GM12892 (cell line): Measurements from ENCODE around the gene ASB2.
A peak's percentile ranks its signal among the peaks of the same experiment; 100 is the strongest.

Experiments used
- DNase-seq: peaks from one replicate; pipeline ENCODE4 v3.0.0; 2011; ENCODE audit not compliant: insufficient read length
- FAIRE-seq: peaks from 2 replicates; lab custom pipeline; 2011; peaks lifted over from hg19 to GRCh38; lab: Jason Lieb, UNC
- POLR2A ChIP-seq: IDR thresholded peaks from 2 replicates; pipeline ENCODE4 v1.6.1; 2011; ENCODE audit warnings: low read depth, low read length, control low read depth
- POLR2AphosphoS5 ChIP-seq: IDR thresholded peaks from 2 replicates; pipeline ENCODE4 v1.6.1; 2011; ENCODE audit warnings: low read depth, low read length, control low read depth
- TAF1 ChIP-seq: IDR thresholded peaks from 2 replicates; pipeline ENCODE4 v1.6.1; 2011; ENCODE audit warnings: low read depth, mild to moderate bottlenecking, control low read depth, low read length, borderline replicate concordance

The ASB2 gene

GRCh38 chr14:93999573-93999972 lies 23.2 kb upstream of the ASB2 start:
- FAIRE-seq (peak; percentile 63), DNase-seq (no peak)
- no peak for TF ChIP-seq POLR2A
- no peak for TF ChIP-seq TAF1

DNA sequence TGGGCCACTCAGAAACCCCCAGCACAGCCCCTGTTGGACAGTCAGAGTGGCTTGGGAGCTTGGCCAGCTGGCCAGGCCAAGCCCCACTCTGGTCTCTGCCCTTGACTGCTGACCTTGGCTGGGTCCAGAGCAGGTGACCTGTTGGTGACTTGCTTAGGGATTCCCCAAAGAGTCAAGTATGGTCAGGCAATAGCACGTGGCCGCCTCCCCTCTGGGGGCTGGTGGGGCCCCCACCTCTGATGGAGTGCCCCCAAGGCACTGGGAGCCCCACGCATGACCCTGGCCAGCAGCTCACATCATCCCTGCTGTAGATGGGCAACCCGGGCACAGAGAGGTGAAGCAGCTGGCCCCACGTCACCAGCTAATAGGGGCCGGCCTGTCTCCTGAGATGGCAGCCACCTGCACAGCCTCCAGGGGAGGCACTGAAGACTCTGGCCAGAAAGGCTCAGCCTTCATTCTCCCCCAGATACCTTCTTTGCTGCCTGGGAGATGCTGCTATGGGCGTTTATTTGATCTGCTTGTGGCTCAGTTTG lies 22.6 kb upstream of the ASB2 start:
- FAIRE-seq = peak; percentile 74
- DNase-seq = no peak
- no peak for TF ChIP-seq POLR2AphosphoS5
- no peak for TF ChIP-seq POLR2A
- TF ChIP-seq TAF1 = no peak

GRCh38 chr14:93997916-93998870 lies 21.8 kb upstream of the ASB2 start:
- FAIRE-seq (peak; percentile 44), DNase-seq (no peak)
- TF ChIP-seq POLR2AphosphoS5 = no peak
- no peak for TF ChIP-seq POLR2A

GRCh38 chr14:93997082-93997481 lies 20.7 kb upstream of the ASB2 start, which contains the start of gene CCDC197:
Gene CCDC197 (plus strand): TSS chr14:93997301. CDS start chr14:93998132, 831 bp downstream.
- TF ChIP-seq POLR2A (no peak), POLR2AphosphoS5 (no peak), TAF1 (no peak)
- peak; percentile 54 for FAIRE-seq
- DNase-seq = no peak

- no peak for FAIRE-seq
- DNase-seq = no peak
- TF ChIP-seq POLR2AphosphoS5 = no peak
- no peak for TF ChIP-seq POLR2A
- no peak for TF ChIP-seq TAF1
These were observed 19.8 kb upstream of the ASB2 start for GRCh38 chr14:93996130-93996695.

- no peak for FAIRE-seq
- TF ChIP-seq POLR2A = no peak
- no peak for TF ChIP-seq POLR2AphosphoS5
- no peak for TF ChIP-seq TAF1
- no peak for DNase-seq
These were observed 18.7 kb upstream of the ASB2 start for GRCh38 chr14:93994919-93995682.

DNA sequence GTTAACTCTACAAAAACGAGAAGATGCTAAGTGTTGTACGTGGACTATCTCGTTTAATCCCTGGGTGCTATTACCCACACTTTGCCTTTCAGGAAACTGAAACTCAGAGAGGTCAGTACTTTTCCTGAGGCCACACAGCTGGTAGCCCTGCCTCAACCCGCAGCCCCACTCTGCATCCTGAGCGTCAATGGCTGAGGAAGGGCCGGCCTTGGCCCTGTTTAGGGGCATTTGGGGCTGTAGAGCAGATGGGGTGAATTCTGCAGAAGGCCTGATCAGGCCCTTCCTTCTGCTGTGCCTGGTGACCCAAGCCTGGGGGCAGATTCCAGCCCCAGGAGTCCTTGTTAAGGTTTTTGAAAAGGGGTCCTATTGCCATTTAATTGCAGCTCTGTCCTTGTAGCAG lies 17.0 kb upstream of the ASB2 start:
- FAIRE-seq = no peak
- DNase-seq = no peak
- TF ChIP-seq POLR2AphosphoS5 (no peak), POLR2A (no peak), TAF1 (no peak)

- no peak for FAIRE-seq
- no peak for TF ChIP-seq TAF1
- TF ChIP-seq POLR2A = no peak
- no peak for TF ChIP-seq POLR2AphosphoS5
- no peak for DNase-seq
These were observed 15.3 kb upstream of the ASB2 start for GRCh38 chr14:93991649-93992048.

DNA sequence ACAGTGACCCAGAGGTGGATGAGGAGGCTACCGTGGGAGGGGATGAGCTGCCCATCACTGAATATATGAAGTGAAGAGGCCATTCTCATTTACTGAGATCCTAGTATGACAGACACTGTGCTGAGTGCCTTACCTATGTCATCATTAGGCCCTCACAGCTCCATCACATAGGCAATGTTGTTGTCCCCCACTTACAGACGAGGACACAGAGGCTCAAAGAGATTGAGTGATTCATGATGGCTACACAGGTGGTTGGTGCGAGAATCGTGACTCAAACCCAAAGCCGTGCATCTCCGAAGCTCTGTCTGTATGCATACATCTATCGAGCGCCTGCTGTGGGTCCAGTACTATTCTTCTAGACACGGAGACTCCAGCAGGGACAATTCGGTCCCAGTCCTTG lies 14.8 kb upstream of the ASB2 start:
- FAIRE-seq (no peak), DNase-seq (no peak)
- TF ChIP-seq POLR2AphosphoS5 = no peak
- TF ChIP-seq TAF1 = no peak
- no peak for TF ChIP-seq POLR2A

- DNase-seq (no peak), FAIRE-seq (peak; percentile 83)
- TF ChIP-seq POLR2A = no peak
- TF ChIP-seq POLR2AphosphoS5 = no peak
- TF ChIP-seq TAF1 = no peak
These were observed 13.6 kb upstream of the ASB2 start for GRCh38 chr14:93989939-93990338.
